Ovary (tissue), 3 donors: ENCODE results near the gene SLC36A3.

Source experiments
- CTCF ChIP-seq, 3 donors: fragments of 450-650 bp in 2 of 3; fragments of 200-600 bp in 1 of 3; IDR thresholded peaks; one replicate each; pipeline versions ENCODE4 v1.5.1 to v1.8.0; 2016 to 2022; ENCODE audit warnings: antibody characterized with exemption in 3 of 3, mild to moderate bottlenecking in 1 of 3
- EP300 ChIP-seq: sonication (generic); formaldehyde crosslinking; IDR thresholded peaks from one replicate; pipeline ENCODE4 v1.6.1; 2017; ENCODE audit warnings: antibody characterized with exemption
- POLR2A ChIP-seq: fragments of 450-650 bp; IDR thresholded peaks from one replicate; pipeline ENCODE4 v1.6.1; 2017; ENCODE audit warnings: antibody characterized with exemption, mild to moderate bottlenecking, moderate library complexity
- donor health status: DM: no; HTN: no; CAD: no.

GRCh38 chr5:151295791-151296477 lies 7.6 kb downstream of the SLC36A3 start:
- TF ChIP-seq EP300 (no peak), POLR2A (no peak), CTCF (IDR thresholded peaks at IDR 0.05) (no peak)
